Cardiac fibroblast (primary cell): ENCODE data around the gene XYLT1.

ENCODE experiments used
- DNase-seq, 2 donors: peaks; one replicate each; pipeline versions ENCODE4 v3.0.0 to v3.0.0-alpha.2; 2010; ENCODE audit warnings: low read depth in 2 of 2
- H3K4me3 ChIP-seq, 2 donors: replicated peaks in 1 of 2; 1 replicate in 1 of 2; 2 replicates in 1 of 2; pipeline ENCODE4 v1.5.1; 2011; ENCODE audit warnings: low read depth in 2 of 2, low read length in 2 of 2, mild to moderate bottlenecking in 2 of 2, moderate library complexity in 1 of 2
- TF ChIP-seq, protein P1 (sequence below): IDR thresholded peaks from one replicate; pipeline ENCODE4 v1.5.1; 2011; ENCODE audit warnings: low read depth, mild to moderate bottlenecking, low read length, inconsistent platforms

XYLT1 gene

DNA sequence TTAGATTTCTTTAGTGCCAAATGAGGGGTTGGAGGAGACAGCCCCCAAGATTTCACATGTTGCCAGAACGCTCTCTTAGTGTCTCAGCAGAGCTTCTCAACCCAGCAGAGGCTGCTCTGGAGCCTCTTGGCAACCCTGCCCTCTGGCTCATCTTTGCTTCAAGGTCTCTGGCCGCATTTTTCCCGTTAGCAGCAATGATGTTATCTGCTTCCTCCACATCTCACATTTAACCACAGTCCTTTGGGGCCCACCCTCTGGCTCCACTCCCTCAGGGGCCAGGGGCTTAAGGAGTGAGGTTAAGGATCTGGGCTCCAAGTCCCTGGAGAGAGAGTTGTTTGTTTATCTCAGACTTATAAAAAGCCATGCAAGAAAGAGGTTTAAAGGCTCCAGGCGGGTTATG is 3.3 kb upstream of the XYLT1 start:
- TF ChIP-seq, protein P1, sequence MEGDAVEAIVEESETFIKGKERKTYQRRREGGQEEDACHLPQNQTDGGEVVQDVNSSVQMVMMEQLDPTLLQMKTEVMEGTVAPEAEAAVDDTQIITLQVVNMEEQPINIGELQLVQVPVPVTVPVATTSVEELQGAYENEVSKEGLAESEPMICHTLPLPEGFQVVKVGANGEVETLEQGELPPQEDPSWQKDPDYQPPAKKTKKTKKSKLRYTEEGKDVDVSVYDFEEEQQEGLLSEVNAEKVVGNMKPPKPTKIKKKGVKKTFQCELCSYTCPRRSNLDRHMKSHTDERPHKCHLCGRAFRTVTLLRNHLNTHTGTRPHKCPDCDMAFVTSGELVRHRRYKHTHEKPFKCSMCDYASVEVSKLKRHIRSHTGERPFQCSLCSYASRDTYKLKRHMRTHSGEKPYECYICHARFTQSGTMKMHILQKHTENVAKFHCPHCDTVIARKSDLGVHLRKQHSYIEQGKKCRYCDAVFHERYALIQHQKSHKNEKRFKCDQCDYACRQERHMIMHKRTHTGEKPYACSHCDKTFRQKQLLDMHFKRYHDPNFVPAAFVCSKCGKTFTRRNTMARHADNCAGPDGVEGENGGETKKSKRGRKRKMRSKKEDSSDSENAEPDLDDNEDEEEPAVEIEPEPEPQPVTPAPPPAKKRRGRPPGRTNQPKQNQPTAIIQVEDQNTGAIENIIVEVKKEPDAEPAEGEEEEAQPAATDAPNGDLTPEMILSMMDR: no peak
- H3K4me3 ChIP-seq: no peak overlapping the region
- DNase-seq: peak; percentile 11 to 23

DNA sequence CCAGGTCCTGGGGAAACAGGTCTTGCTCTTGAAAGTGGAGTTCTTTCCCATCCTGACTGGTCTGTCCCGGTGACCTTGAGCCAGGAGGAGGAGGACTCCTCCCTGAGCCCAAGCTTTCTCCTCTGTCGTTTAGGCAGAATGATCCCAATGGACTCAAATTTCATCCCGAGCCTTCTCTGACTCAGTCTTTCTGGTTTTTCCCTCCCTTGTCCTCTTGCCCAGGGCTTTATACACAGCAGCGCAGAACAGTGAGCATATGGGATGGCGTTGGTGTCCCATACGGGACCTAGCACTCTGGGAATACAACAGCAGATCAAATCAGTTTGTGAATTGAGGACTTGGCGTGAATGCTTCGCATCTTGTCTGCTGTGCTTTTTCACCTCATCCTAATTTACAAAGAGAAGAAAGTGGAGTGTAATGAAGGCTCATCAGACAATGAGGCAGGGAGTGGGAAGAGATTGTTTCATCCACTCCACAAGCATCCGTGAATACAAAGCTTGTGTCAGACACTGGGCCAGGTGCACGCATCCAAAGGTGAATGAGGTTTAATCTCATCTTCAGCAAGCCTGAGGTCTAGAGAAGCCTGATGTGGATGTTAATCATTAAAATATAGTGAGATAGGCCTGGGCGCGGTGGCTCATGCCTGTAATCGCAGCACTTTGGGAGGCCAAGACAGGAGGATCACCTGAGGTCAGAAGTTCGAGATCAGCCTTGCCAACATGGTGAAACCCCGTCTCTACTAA is 1.1 kb upstream of the XYLT1 start:
- DNase-seq: no peak
- no peak overlapping the region for H3K4me3 ChIP-seq
- TF ChIP-seq, protein P1: no peak

DNA sequence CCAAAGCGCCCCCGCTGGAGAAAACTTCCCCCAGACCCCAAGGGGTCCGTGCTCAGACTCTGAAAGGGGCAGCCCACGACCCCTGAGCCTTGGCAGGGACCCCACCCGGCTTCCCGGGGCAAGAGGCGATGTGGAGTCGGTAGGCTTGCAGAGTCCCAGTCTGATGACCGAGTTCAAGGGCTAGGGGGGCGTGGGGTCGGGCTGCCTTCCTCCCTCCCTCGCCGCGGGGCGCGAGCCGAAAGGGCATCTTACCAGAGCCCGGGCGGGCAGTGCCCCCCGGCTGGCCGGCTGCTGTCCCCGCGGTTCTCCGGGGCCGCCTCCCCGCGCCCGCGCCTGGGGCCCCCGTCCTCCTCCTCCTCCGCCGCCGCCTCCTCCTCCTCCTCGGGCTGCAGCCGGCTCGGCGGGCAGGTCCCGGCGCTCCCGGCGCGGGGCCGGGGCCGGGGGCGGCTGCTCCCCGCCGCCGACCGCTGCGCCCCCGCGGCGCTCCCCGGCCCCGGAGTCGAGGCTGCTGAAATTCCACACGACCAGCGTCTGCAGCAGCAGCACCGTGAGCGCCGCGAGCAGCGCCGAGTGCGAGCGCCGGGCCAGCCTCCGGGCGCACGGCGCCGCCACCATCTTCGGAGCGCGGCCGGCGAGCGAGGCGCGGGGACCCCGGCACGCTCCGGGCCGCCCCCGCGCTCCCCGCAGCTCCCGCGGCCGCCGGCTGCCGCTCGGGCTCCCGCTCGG is 415 bp downstream of the XYLT1 start:
- TF ChIP-seq, protein P1: no peak
- peak overlapping the region; percentile 53 to 61 for H3K4me3 ChIP-seq
- no peak for DNase-seq

DNA sequence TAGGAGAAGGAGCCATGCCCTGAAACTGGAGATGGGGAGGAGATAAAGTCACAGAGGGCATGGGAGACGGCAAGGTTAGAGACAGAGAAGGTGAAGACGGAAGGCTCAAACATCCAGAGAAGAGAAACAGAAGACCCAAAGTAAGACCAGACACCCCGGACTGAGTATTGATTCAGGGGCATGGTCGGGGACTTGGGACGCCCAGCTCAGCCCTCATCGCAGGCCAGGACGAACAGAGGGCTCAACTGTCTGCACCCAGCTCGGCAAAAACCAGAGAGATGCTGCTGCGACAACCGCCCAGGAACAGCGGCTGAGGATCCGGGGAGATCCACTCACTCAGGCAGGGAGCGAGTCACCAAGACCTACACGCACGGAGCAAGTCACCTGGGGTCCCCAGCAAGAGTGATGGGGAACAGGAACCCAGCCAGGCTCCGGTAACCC is 999 bp downstream of the XYLT1 start:
- DNase-seq: peak in 1 of 2 donors; percentile 3
- TF ChIP-seq, protein P1: no peak
- peak overlapping the region; percentile 53 to 61 for H3K4me3 ChIP-seq

DNA sequence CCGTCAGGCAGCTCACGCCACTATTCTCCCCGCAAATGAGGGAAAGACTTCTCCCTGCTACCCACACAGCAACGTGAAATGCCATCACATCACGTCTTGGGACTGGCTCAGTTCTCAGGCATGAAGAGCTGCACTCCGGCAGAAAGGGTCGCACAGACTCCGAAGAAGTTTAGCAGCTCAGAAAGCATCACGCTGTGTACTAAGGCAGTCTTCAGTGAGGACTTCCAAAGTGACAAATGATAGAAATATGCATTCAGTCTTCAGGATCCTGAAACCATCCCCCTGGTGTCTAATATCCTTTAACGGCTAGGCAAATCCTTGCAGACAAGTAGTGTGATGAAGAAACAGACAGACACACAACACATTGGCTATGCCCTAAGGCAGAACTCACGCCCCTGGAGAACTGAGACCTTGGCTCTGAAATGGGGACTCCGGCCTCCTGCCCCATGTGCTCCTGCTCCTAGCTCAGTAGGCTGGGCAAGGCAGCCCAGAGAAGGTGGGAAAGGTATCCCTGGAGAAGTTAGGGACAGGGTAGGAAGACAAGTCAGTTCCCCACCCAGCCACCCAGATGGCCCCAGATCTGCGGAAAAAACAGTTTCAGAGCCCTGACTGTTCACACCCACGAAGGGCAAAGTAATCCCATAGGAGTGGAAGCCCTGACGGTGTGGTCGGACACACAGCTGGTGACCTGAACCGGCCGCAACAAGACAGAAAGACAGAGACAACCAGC is 1.6 kb downstream of the XYLT1 start:
- H3K4me3 ChIP-seq: peak overlapping the region; percentile 53 to 61
- peak; percentile 29 to 75 for DNase-seq
- TF ChIP-seq, protein P1: no peak

DNA sequence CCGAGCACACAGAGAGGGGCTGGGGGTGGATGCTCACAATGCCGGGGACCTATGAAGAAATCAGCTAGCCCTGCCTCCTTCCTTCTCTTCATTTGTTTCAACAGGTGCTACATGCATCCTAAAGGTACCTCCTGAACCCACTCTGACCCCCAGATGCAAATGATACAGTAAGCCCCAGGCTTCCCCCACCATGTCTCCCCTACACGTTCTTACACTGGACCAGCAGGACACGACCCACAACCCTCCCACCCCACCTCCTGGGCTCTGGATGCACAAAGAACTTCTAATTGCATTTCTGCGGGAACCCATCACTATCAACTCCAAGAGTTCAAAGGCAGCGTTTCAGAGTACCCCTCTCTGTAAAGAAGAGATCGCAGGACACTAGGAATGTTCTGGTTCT is 2.1 kb downstream of the XYLT1 start:
- no peak for DNase-seq
- TF ChIP-seq, protein P1: no peak
- peak overlapping the region in 1 of 2 donors; percentile 61 for H3K4me3 ChIP-seq
